Measurements from ENCODE around the gene SHROOM1.

SHROOM1 gene

DNA sequence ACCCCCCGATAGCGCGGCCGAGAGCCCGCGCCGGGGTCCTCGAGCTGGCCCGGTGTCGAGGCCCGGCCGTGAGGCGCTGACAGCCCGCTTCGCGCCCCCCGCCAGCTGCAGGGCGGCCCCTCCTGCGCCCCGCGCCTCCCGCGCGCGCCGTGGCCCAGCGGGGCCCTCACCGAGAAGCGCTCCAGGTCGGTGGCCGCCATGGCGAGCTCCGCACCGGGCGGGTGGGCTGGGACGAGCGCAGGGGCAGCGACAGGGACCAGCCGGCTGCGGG is 53.6 kb downstream of the SHROOM1 start:
- no peak for DNase-seq (ENCODE audit: low read depth)

DNA sequence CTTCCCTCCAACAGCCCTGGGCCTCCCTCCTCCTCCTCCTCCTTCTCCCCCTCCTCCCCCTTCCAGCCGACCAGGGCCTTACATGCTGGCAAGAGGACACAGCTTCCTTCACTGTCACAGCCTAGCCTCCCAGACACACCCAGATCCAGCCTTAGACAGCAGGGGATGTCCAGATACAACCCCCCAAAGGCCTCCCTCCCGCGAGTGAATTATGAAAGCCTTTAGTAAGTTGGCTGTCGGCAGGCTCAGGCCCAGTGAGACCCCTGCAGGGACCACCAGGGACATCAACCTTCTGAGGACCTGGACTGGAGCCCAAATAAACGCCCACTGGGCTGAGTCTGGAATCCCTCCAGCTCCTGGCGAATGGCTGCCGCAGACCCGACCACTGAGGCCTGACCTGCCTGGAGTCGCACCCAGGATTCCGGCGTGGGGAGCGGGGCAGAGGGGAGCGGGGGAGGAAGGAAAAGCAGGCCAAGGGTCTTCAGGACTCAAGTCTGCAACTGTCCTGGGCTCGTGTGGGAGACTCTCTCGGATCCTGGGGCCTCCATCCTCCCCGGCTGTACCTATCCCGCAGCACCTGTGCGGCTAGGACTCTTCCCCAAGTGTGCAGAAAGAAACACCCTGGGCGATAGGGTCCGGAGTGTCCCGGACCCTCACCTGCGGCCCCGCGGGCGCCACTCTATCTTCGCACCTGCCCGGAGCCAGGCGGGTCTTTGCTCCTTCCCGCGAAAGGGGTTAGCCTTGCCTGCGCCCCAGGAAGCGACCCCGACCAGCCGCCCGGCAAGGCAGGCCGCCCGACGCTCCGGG is 54.1 kb downstream of the SHROOM1 start:
- DNase-seq (ENCODE audit: low read depth), result no peak

DNA sequence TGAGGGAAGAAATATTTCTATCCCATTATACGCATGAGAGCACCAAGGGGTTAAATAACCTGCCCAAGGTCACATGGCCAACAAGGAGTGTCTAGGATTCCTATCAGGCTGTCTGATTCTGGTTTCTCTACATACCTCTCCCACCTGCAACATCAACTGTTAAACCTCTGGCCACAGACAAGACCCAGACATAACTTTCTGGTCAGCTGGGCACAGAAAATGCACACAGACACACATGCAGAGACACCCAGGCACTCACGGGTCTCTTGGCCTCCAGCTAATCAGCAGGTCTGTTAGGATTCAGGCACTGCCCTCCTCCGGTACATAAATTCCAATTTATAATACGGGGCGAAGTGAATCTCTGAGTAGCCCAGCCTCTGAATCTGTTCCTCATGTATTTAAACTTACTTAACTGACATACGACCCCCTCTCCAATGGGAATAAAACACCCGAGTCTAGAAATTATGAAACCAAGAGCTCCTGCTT is 54.9 kb downstream of the SHROOM1 start:
- DNase-seq (ENCODE audit: low read depth), result no peak

DNA sequence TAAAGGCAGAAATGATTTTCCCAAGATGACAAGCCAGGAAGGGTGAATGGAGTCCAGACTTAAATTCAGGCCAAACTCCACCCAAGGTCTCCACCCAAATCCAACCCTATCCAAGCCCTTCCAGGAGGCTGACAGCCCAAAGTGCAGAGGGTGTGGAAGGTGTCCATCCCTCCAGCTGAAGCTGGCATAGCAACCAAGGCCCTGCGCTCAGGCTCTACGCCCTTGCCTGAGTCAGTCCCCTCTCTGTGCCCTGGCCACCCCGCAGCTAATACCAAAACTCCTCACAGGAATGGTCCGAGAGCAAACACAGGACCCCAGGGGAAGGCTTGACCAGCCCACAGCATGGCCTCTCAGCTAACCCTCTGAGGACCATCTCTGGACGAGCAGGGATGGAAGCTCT is 55.6 kb downstream of the SHROOM1 start:
- no peak for DNase-seq (ENCODE audit: low read depth)

DNA sequence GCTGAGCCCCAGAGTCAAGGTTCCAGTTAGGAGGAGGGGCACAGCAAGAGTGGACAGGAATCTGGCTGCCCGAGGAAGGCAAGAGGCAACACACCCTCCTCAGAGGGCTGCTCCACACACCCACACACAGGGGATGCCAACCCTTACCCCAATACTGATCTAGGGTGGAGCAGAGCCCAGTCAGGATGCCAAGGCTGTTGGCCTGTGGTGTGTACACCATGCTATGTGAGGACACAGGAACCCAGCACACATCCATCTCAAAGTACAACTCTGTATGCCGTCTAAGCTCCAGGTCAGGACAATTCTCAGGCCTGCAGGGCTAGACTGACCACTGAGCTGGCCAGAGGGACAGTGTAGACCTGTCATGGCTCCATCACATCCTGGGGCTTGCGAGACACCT is 56.0 kb downstream of the SHROOM1 start:
- no peak for DNase-seq (ENCODE audit: low read depth)

DNA sequence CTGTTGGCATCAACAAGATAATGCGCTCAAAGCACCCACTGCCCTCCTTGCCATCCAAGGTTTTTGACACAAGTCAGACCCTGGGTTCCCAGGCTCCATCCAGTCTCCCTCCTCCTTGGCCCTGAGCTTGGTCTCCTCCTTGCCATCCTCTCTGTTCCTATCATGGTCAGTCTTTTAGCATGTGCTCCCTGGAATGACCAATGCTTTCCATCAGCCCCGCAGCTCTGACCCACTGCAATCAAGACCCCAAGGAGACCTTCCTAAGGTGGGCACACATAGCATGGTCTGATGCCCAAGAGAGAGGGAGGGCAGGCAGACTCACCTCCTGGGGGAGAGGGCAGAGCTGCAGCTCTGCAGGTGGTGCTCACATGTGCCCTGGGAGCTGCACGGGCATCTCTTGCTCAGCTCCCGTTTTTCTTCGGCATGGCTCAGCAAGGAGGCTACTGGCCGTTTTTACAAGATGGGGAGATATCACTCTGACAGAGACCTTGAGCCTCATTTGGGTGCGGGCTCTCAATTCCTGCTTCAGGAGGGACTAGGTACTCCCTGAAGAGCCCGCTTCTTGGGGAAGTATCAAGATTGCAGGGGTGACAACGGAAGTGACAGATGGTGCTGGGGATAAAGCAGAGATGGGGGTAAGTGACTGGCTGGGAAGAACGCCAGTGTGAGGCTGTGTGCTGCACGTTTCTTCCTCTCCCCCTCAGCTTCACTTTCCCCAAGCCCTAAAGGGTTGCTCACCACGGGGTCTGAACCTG is 56.7 kb downstream of the SHROOM1 start:
- no peak for DNase-seq (ENCODE audit: low read depth)

DNA sequence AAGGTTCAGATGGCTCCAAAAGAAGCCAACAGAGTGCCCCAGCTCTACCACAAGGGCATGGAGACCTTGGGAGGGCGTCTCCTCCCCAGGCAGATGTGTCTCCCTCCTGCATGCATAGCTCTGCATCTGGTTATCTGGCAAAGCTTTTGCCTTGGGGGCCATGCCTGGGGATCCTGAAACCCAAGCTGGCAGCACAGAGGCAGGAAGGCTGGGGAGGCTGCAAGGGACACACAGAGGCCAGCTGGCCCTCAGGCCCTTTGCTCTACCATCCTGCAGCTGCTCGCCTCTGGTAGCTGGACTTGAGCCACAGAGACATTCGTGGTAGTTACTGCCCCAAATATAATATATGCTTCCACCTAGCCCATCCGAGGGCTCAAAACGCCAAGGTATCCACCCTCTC is 57.3 kb downstream of the SHROOM1 start:
- DNase-seq (ENCODE audit: low read depth), result no peak

DNA sequence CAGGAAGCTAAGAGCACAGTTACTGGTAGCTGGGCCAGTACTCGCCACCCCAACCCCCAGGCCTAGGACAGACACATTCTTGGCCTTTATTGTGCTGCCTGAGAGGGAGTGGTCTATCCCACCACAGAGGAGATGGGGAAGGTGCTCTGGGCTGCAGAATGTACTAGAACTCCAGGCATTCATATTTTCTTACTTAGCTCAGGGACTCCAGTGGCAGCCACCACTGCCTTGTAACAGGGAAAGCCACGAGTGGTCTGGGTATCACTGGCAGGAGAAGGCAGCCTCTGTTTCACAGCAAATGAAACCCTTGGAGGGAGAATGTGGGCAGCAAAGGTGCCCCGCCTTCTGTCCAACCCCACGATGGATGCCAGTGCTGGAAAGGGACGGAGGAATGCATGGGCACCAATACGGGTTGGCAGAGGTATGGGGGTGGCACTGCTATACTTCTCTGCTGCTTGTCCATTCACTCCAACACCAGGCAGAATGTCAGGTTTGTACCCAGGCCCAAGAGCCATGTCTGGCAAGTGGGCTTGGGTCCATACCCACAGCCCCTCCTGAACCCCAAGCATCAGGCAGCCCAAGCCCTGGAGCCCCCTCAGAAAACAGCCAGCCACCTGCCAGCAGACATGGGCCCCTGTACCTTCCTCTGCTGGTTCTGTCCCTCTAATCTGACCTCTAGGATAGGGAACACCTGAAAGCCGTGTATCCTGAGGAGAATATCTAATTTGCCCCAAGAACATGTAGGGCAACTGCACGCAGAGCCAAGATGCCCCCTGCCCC is 58.0 kb downstream of the SHROOM1 start:
- no peak for DNase-seq (ENCODE audit: low read depth)

Measured in GM04503 (cell line).